Testis (tissue), 3 donors: ENCODE data around the gene CCDC57. TPM values are rescaled to one million over a fixed set of nuclear protein-coding genes. Genes with fewer than 3 reads are reported as not detected.

Experiments
- DNase-seq: peaks from one replicate; pipeline ENCODE4 v3.0.0-alpha.2; 2019
- H3K27ac ChIP-seq, 2 donors: fragments of 200-600 bp; sonication (generic); one replicate each; pipeline ENCODE4 v1.5.1; 2019
- H3K27me3 ChIP-seq: fragments of 200-600 bp; sonication (generic); one replicate; pipeline ENCODE4 v1.5.1; 2019
- H3K36me3 ChIP-seq: fragments of 200-600 bp; sonication (generic); one replicate; pipeline ENCODE4 v1.5.1; 2017; ENCODE audit warnings: low read depth; ENCODE audit errors: missing control alignments
- H3K4me1 ChIP-seq: fragments of 200-600 bp; sonication (generic); one replicate; pipeline ENCODE4 v1.5.1; 2019
- H3K4me3 ChIP-seq, 2 donors: fragments of 200-600 bp; sonication (generic); one replicate each; pipeline ENCODE4 v1.5.1; 2017 to 2019
- H3K9me3 ChIP-seq: fragments of 200-600 bp; sonication (generic); one replicate; pipeline ENCODE4 v1.5.1; 2017
- CTCF ChIP-seq, 3 experiments: fragments of 450-650 bp in 2 of 3; fragments of 200-600 bp in 1 of 3; sonication (generic) in 1 of 3; IDR thresholded peaks; one replicate each; pipeline ENCODE4 v1.5.1; 2016 to 2019; ENCODE audit warnings: antibody characterized with exemption in 3 of 3, mild to moderate bottlenecking in 2 of 3, moderate library complexity in 1 of 3
- POLR2A ChIP-seq: fragments of 450-650 bp; IDR thresholded peaks from one replicate; pipeline ENCODE4 v1.6.1; 2017; ENCODE audit warnings: antibody characterized with exemption, mild to moderate bottlenecking, moderate library complexity
- WGBS, 2 donors: methylation state at CpG; one replicate each; pipeline ENCODE4 v1.1.5; 2018; 5-methylcytosine and 5-hydroxymethylcytosine counted together
- intact Hi-C: fragments of 100-400 bp; cut with DNase I; formaldehyde crosslinking; loops from one replicate; pipeline ENCODE4 v1.15.1; 2023; ENCODE audit warnings: low total_unique reads
- polyA plus RNA-seq: library from polyadenylated mRNA; stranded (reverse); fragments of 350-450 nt; fragmentation: Illumina TruSeq; extraction: RNeasy Lipid Tissue Mini Kit (QIAGEN cat#74804); gene quantifications from one replicate; pipeline ENCODE4 v1.2.3, GENCODE V29; 2014; ENCODE audit warnings: low read depth, low replicate concordance; ENCODE audit not compliant: insufficient read depth
- total RNA-seq, 2 donors: library from RNA; depleted of rRNA; stranded (reverse); fragments of >200 nt; gene quantifications; one replicate each; pipeline ENCODE4 v1.2.3, GENCODE V29; 2016

The CCDC57 gene
- total and polyA plus RNA-seq, 3 donors from 2014 or later = 61.3 to 111 (median 71.8) TPM

DNA sequence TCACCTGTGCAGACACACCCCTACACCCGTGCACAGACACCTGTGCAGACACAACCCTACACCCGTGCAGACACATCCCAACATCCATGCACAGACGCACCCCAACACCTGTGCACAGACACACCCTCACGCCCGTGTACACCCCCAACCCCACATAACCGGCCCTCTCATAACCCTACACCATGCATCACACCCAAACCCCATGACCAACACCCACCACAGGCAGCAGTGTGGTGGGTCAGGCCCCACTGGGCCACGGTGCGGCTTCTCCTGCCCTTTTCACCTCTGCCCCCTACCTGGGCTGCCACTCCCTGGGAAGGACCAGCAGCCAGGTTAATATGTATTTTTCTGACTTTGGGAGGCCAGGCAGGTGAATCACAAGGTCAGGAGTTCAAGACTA is 12.0 kb upstream of the CCDC57 start:
- DNase-seq = no peak
- TF ChIP-seq POLR2A = no peak
- TF ChIP-seq CTCF (IDR thresholded peaks at IDR 0.05) = no peak
- 81 to 83% methylated on average over 8 of the region's 8 CpGs for WGBS, 2 donors

DNA sequence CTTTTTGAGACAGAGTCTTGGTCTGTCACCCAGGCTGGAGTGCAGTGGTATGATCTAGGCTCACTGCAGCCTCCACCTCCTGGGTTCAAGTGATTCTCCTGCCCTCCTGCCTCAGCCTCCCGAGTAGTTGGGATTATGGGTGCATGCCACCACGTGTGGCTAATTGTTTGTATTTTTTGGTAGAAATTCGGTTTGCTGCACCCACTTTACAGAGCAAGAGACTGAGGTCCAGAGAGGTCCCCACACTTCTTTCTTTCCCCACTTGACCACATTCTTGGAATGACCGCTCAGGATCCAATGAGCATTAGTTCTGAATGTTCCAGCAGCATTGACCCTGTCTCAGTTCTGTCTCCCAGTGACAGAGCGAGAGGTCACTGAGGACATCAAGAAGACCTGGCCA is 10.9 kb upstream of the CCDC57 start:
- DNase-seq = no peak
- Histone ChIP-seq H3K4me3 (no peak overlapping the region), H3K4me1 (peaks cover 5% of the 10 kb centered on the region), H3K27ac (no peak overlapping the region), H3K27me3 (no peaks in the 10 kb centered on the region), H3K36me3 (no peaks in the 10 kb centered on the region), H3K9me3 (no peaks in the 10 kb centered on the region)
- 80 to 84% methylated on average over 4 to 5 of the region's 5 CpGs for WGBS, 2 donors
- intact Hi-C loops = no loop called here
- TF ChIP-seq POLR2A (no peak), CTCF (IDR thresholded peaks at IDR 0.05) (no peak)

More for the DNA sequence above, 12.0 kb upstream of the CCDC57 start:
- Histone ChIP-seq H3K9me3 (no peaks in the 10 kb centered on the region), H3K27ac (no peak overlapping the region), H3K4me1 (peaks cover 8% of the 10 kb centered on the region), H3K36me3 (no peaks in the 10 kb centered on the region), H3K27me3 (no peaks in the 10 kb centered on the region), H3K4me3 (no peak overlapping the region)
- intact Hi-C loops = no loop called here

DNA sequence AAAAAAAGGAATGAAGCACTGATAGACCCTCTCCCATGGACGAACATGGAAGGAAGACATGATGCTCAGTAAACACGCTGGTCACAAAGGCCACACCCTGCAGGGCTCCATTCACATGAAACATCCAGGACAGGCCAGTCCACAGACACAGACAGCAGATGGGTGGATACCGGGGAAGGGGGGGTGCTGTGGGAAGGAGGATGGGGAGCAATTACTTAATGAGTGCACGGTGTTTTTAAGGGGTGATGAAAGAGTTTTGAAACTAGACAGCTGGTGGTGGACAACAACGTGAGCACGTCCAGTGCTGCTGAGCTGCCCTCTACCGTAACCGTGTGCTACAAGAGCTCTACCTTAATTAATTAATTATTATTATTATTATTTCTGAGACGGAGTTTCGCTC is 10.2 kb upstream of the CCDC57 start:
- no peaks in the 10 kb centered on the region for H3K4me1 ChIP-seq
- H3K27me3 ChIP-seq = no peaks in the 10 kb centered on the region
- no peaks in the 10 kb centered on the region for H3K9me3 ChIP-seq
- intact Hi-C loops = no loop called here
- DNase-seq = no peak
- no peaks in the 10 kb centered on the region for H3K36me3 ChIP-seq
- WGBS, 2 donors = 69 to 72% methylated on average over 10 of the region's 10 CpGs
- no peak overlapping the region for H3K4me3 ChIP-seq
- TF ChIP-seq CTCF (IDR thresholded peaks at IDR 0.05) (no peak), POLR2A (no peak)
- no peak overlapping the region for H3K27ac ChIP-seq

GRCh38 chr17:82221341-82221902 is 8.8 kb upstream of the CCDC57 start:
- WGBS, 2 donors = 81 to 84% methylated on average over 10 of the region's 10 CpGs
- H3K4me3 ChIP-seq = no peak overlapping the region
- intact Hi-C loops = no loop called here
- H3K4me1 ChIP-seq = peaks cover 10% of the 10 kb centered on the region
- no peak overlapping the region for H3K27ac ChIP-seq
- DNase-seq = no peak
- H3K27me3 ChIP-seq = no peaks in the 10 kb centered on the region
- TF ChIP-seq POLR2A (no peak), CTCF (IDR thresholded peaks at IDR 0.05) (no peak)
- no peaks in the 10 kb centered on the region for H3K36me3 ChIP-seq
- no peaks in the 10 kb centered on the region for H3K9me3 ChIP-seq
